BLaER1 treated with 17β-estradiol and CSF1 and Interleukin-3, amounts not matched to agents 10 nM and 100 nM (cell line): ENCODE measurements around the gene C14orf132.

Experiments used
- H3K27ac ChIP-seq, 11 experiments: shearing (Covaris generic); formaldehyde crosslinking; 2 replicates each; pipeline ENCODE4 v1.8.1; 2022
- H3K27me3 ChIP-seq, 11 experiments: shearing (Covaris generic); formaldehyde crosslinking; 2 replicates each; pipeline ENCODE4 v1.8.1; 2022
- H3K36me3 ChIP-seq, 11 experiments: shearing (Covaris generic); formaldehyde crosslinking; 2 replicates each; pipeline ENCODE4 v1.8.1; 2022
- H3K4me1 ChIP-seq, 10 experiments: shearing (Covaris generic); formaldehyde crosslinking; 2 replicates each; pipeline ENCODE4 v1.8.1; 2022
- H3K4me2 ChIP-seq, 11 experiments: shearing (Covaris generic); formaldehyde crosslinking; 2 replicates each; pipeline ENCODE4 v1.8.1; 2022
- H3K4me3 ChIP-seq, 10 experiments: shearing (Covaris generic); formaldehyde crosslinking; 2 replicates each; pipeline ENCODE4 v1.8.1; 2022
- H3K9ac ChIP-seq, 11 experiments: shearing (Covaris generic); formaldehyde crosslinking; 2 replicates each; pipeline ENCODE4 v1.8.1; 2022
- H3K9me3 ChIP-seq, 11 experiments: shearing (Covaris generic); formaldehyde crosslinking; replicated peaks in 1 of 11; 2 replicates each; pipeline ENCODE4 v1.8.1; 2022
- H4K20me1 ChIP-seq, 11 experiments: shearing (Covaris generic); formaldehyde crosslinking; 2 replicates each; pipeline ENCODE4 v1.8.1; 2022
- Cebpa-rat ChIP-seq, 11 experiments: shearing (Covaris generic); IDR thresholded peaks; 2 replicates each; pipeline ENCODE4 v1.8.1; 2022

Gene C14orf132

DNA sequence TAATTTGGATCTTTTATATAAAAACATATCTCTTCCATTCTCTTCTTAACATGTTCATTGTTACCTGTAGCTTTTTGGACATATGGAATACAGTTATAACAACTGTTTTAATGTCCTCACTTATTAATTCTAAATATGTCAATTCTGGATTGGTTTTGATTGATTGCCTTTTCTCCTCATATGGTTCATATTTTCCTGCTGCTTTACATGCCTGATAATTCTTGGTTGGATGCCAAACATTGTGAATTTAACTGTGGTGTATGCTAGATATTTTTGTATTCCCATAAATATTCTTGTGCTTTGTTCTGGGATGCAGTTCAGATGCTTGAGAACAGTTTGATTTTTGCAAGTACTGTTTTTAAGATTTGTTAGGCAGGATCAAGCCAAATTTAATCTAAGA lies 10.8 kb downstream of the C14orf132 start:
- Histone ChIP-seq H3K4me2 (no peak overlapping the region), H3K9me3 (peaks cover 0 to 5% (median 0%) of the 10 kb centered on the region in 11 experiments; a peak in 2 of 22 replicates), H3K9ac (no peak overlapping the region), H3K27ac (no peak overlapping the region), H3K4me3 (no peak overlapping the region), H3K27me3 (no peaks in the 10 kb centered on the region), H4K20me1 (peaks cover 0 to 65% (median 43%) of the 10 kb centered on the region in 11 experiments; a peak in 17 of 22 replicates), H3K4me1 (peaks cover 15 to 60% (median 37%) of the 10 kb centered on the region in 10 experiments), H3K36me3 (peaks cover 0 to 38% (median 19%) of the 10 kb centered on the region in 11 experiments; a peak in 14 of 22 replicates)
- TF ChIP-seq Cebpa-rat (IDR thresholded peaks at IDR 0.05), result no peak

GRCh38 chr14:96050482-96050881 lies 11.3 kb downstream of the C14orf132 start:
- no peak for TF ChIP-seq Cebpa-rat (IDR thresholded peaks at IDR 0.05)
- Histone ChIP-seq H3K4me3 (no peak overlapping the region), H3K4me2 (no peak overlapping the region), H4K20me1 (peaks cover 0 to 64% (median 47%) of the 10 kb centered on the region in 11 experiments; a peak in 18 of 22 replicates), H3K9me3 (no peaks in the 10 kb centered on the region; a peak in 2 of 22 replicates), H3K36me3 (peaks cover 0 to 32% (median 19%) of the 10 kb centered on the region in 11 experiments; a peak in 14 of 22 replicates), H3K27ac (no peak overlapping the region), H3K27me3 (no peaks in the 10 kb centered on the region), H3K4me1 (peaks cover 15 to 65% (median 43%) of the 10 kb centered on the region in 10 experiments), H3K9ac (no peak overlapping the region)

GRCh38 chr14:96051231-96051630 lies 12.1 kb downstream of the C14orf132 start:
- Histone ChIP-seq H3K9ac (no peak overlapping the region), H3K4me1 (peaks cover 15 to 67% (median 50%) of the 10 kb centered on the region in 10 experiments), H3K27ac (no peak overlapping the region), H4K20me1 (peaks cover 0 to 64% (median 44%) of the 10 kb centered on the region in 11 experiments; a peak in 18 of 22 replicates), H3K4me2 (peak overlapping the region in 2 of 11 experiments; percentile 23 to 40; a peak in 2 of 22 replicates), H3K9me3 (no peaks in the 10 kb centered on the region), H3K4me3 (no peak overlapping the region), H3K36me3 (peaks cover 0 to 28% (median 19%) of the 10 kb centered on the region in 11 experiments; a peak in 14 of 22 replicates), H3K27me3 (no peaks in the 10 kb centered on the region)
- TF ChIP-seq Cebpa-rat (IDR thresholded peaks at IDR 0.05), result no peak

GRCh38 chr14:96051642-96052540 lies 12.7 kb downstream of the C14orf132 start:
- H3K27ac ChIP-seq, result 0 out of 22 replicates have a peak overlapping the region, but pooled peaks of 1 of the 11 experiments have one; percentile 14
- no peak overlapping the region; a peak in 1 of 22 replicates for H3K9ac ChIP-seq
- H3K9me3 ChIP-seq, result no peaks in the 10 kb centered on the region
- H3K27me3 ChIP-seq, result no peaks in the 10 kb centered on the region
- peak overlapping the region in 5 of 11 experiments; percentile 9 to 73 (median 23); a peak in 6 of 22 replicates for H3K4me2 ChIP-seq
- TF ChIP-seq Cebpa-rat (IDR thresholded peaks at IDR 0.05), result no peak
- H3K4me1 ChIP-seq, result peaks cover 15 to 68% (median 55%) of the 10 kb centered on the region in 10 experiments
- H3K36me3 ChIP-seq, result peaks cover 0 to 28% (median 17%) of the 10 kb centered on the region in 11 experiments; a peak in 14 of 22 replicates
- H4K20me1 ChIP-seq, result peaks cover 0 to 65% (median 45%) of the 10 kb centered on the region in 11 experiments; a peak in 17 of 22 replicates
- no peak overlapping the region for H3K4me3 ChIP-seq

GRCh38 chr14:96052541-96053247 lies 13.5 kb downstream of the C14orf132 start:
- H3K36me3 ChIP-seq, result peaks cover 0 to 34% (median 19%) of the 10 kb centered on the region in 11 experiments; a peak in 15 of 22 replicates
- H3K4me2 ChIP-seq, result peak overlapping the region in 10 of 11 experiments; percentile 51 to 73 (median 68); a peak in 16 of 22 replicates
- H3K9me3 ChIP-seq, result no peaks in the 10 kb centered on the region
- H3K27ac ChIP-seq, result peak overlapping the region in 3 of 11 experiments; percentile 18 to 28 (median 20); a peak in 2 of 22 replicates
- peaks cover 15 to 69% (median 55%) of the 10 kb centered on the region in 10 experiments for H3K4me1 ChIP-seq
- peak overlapping the region in 1 of 11 experiments; percentile 39; a peak in 3 of 22 replicates for H3K9ac ChIP-seq
- TF ChIP-seq Cebpa-rat (IDR thresholded peaks at IDR 0.05), result no peak
- peaks cover 0 to 72% (median 50%) of the 10 kb centered on the region in 11 experiments; a peak in 17 of 22 replicates for H4K20me1 ChIP-seq
- no peaks in the 10 kb centered on the region for H3K27me3 ChIP-seq
- no peak overlapping the region for H3K4me3 ChIP-seq

GRCh38 chr14:96053248-96053599 lies 14.1 kb downstream of the C14orf132 start:
- Histone ChIP-seq H3K9ac (peak overlapping the region in 1 of 11 experiments; percentile 39; a peak in 3 of 22 replicates), H4K20me1 (peaks cover 0 to 73% (median 51%) of the 10 kb centered on the region in 11 experiments; a peak in 17 of 22 replicates), H3K4me1 (peaks cover 15 to 69% (median 55%) of the 10 kb centered on the region in 10 experiments), H3K27me3 (no peaks in the 10 kb centered on the region), H3K27ac (peak overlapping the region in 5 of 11 experiments; percentile 2 to 28 (median 20); a peak in 5 of 22 replicates), H3K36me3 (peaks cover 0 to 40% (median 19%) of the 10 kb centered on the region in 11 experiments; a peak in 15 of 22 replicates), H3K4me2 (peak overlapping the region; percentile 51 to 73 (median 67)), H3K9me3 (no peaks in the 10 kb centered on the region), H3K4me3 (no peak overlapping the region)
- TF ChIP-seq Cebpa-rat (IDR thresholded peaks at IDR 0.05), result no peak

- Histone ChIP-seq H3K27me3 (no peaks in the 10 kb centered on the region), H3K4me3 (no peak overlapping the region), H3K4me1 (peaks cover 15 to 69% (median 55%) of the 10 kb centered on the region in 10 experiments), H3K36me3 (peaks cover 0 to 44% (median 18%) of the 10 kb centered on the region in 11 experiments; a peak in 14 of 22 replicates), H3K9ac (peak overlapping the region in 3 of 11 experiments; percentile 2 to 39 (median 12); a peak in 4 of 22 replicates), H4K20me1 (peaks cover 0 to 73% (median 51%) of the 10 kb centered on the region in 11 experiments; a peak in 17 of 22 replicates), H3K27ac (peak overlapping the region in 7 of 11 experiments; percentile 2 to 28 (median 18); a peak in 6 of 22 replicates), H3K9me3 (no peaks in the 10 kb centered on the region), H3K4me2 (peak overlapping the region; percentile 51 to 73 (median 67))
- no peak for TF ChIP-seq Cebpa-rat (IDR thresholded peaks at IDR 0.05)
Measured at GRCh38 chr14:96053600-96054381, 14.6 kb downstream of the C14orf132 start.
